Measurements from ENCODE around the gene LHFPL6. TPM values are rescaled to one million over a fixed set of nuclear protein-coding genes. Genes with fewer than 3 reads are reported as not detected.

The LHFPL6 gene
- polyA plus RNA-seq, 3 donors = 39.0 to 42.8 (median 40.2) TPM

- no peak for DNase-seq (ENCODE audit: low read depth in 3 of 3, low spot score in 2 of 3)
Observed at GRCh38 chr13:39596685-39597084, 6.3 kb downstream of the LHFPL6 start.

GRCh38 chr13:39596176-39596575, 6.8 kb downstream of the LHFPL6 start:
- DNase-seq (ENCODE audit: low read depth in 3 of 3, low spot score in 2 of 3) = no peak

- no peak for DNase-seq (ENCODE audit: low read depth in 3 of 3, low spot score in 2 of 3)
Observed at GRCh38 chr13:39590466-39591036, 12.4 kb downstream of the LHFPL6 start.

- no peak for DNase-seq (ENCODE audit: low read depth in 3 of 3, low spot score in 2 of 3)
Observed at GRCh38 chr13:39588384-39588783, 14.6 kb downstream of the LHFPL6 start.

- DNase-seq (ENCODE audit: low read depth in 3 of 3, low spot score in 2 of 3) = no peak
Observed at GRCh38 chr13:39587939-39588338, 15.1 kb downstream of the LHFPL6 start.

GRCh38 chr13:39586958-39587605, 15.9 kb downstream of the LHFPL6 start:
- DNase-seq (ENCODE audit: low read depth in 3 of 3, low spot score in 2 of 3) = no peak

GRCh38 chr13:39586151-39586550, 16.8 kb downstream of the LHFPL6 start:
- DNase-seq (ENCODE audit: low read depth in 3 of 3, low spot score in 2 of 3) = no peak

- no peak for DNase-seq (ENCODE audit: low read depth in 3 of 3, low spot score in 2 of 3)
Observed at GRCh38 chr13:39585219-39585618, 17.8 kb downstream of the LHFPL6 start.

- DNase-seq (ENCODE audit: low read depth in 3 of 3, low spot score in 2 of 3) = no peak
Observed at GRCh38 chr13:39580881-39581575, 22.0 kb downstream of the LHFPL6 start.

- no peak for DNase-seq (ENCODE audit: low read depth in 3 of 3, low spot score in 2 of 3)
Observed at GRCh38 chr13:39578821-39579291, 24.1 kb downstream of the LHFPL6 start.

- DNase-seq (ENCODE audit: low read depth in 3 of 3, low spot score in 2 of 3) = no peak
Observed at GRCh38 chr13:39577838-39578491, 25.0 kb downstream of the LHFPL6 start.

GRCh38 chr13:39577203-39577602, 25.8 kb downstream of the LHFPL6 start:
- DNase-seq (ENCODE audit: low read depth in 3 of 3, low spot score in 2 of 3) = no peak

GRCh38 chr13:39575641-39576238, 27.3 kb downstream of the LHFPL6 start:
- DNase-seq (ENCODE audit: low read depth in 3 of 3, low spot score in 2 of 3) = no peak

- DNase-seq (ENCODE audit: low read depth in 3 of 3, low spot score in 2 of 3) = no peak
Observed at GRCh38 chr13:39571502-39572092, 31.4 kb downstream of the LHFPL6 start.

GRCh38 chr13:39567569-39567968, 35.4 kb downstream of the LHFPL6 start:
- no peak for DNase-seq (ENCODE audit: low read depth in 3 of 3, low spot score in 2 of 3)

GRCh38 chr13:39566216-39566869, 36.6 kb downstream of the LHFPL6 start:
- DNase-seq (ENCODE audit: low read depth in 3 of 3, low spot score in 2 of 3) = no peak

- no peak for DNase-seq (ENCODE audit: low read depth in 3 of 3, low spot score in 2 of 3)
Observed at GRCh38 chr13:39565036-39565949, 37.7 kb downstream of the LHFPL6 start.

GRCh38 chr13:39563470-39563735, 39.6 kb downstream of the LHFPL6 start:
- DNase-seq (ENCODE audit: low read depth in 3 of 3, low spot score in 2 of 3) = no peak

- DNase-seq (ENCODE audit: low read depth in 3 of 3, low spot score in 2 of 3) = no peak
Observed at GRCh38 chr13:39561971-39562370, 41.0 kb downstream of the LHFPL6 start.
